ENCODE measurements around the gene IGSF21. TPM values are rescaled to one million over a fixed set of nuclear protein-coding genes. Genes with fewer than 3 reads are reported as not detected.

The IGSF21 gene
- total RNA-seq, 1 donor from 2014 or later, result 4.4 TPM

GRCh38 chr1:18147672-18148071 is 40.1 kb downstream of the IGSF21 start:
- H3K27me3 Mint-ChIP-seq (ENCODE audit: unreplicated experiment), result peaks cover 1% of the 10 kb centered on the region
- TF ChIP-seq CTCF (IDR thresholded peaks at IDR 0.05; ENCODE audit: unreplicated experiment), result no peak
- no peak for DNase-seq (ENCODE audit: low spot score)
- H3K4me1 Mint-ChIP-seq (ENCODE audit: unreplicated experiment), result no peaks in the 10 kb centered on the region
- no peak overlapping the region for H3K27ac Mint-ChIP-seq (ENCODE audit: unreplicated experiment)
- H3K4me3 Mint-ChIP-seq (ENCODE audit: unreplicated experiment), result no peak overlapping the region
- H3K36me3 Mint-ChIP-seq (ENCODE audit: low read depth, unreplicated experiment), result no peaks in the 10 kb centered on the region
- no peaks in the 10 kb centered on the region for H3K9me3 Mint-ChIP-seq (ENCODE audit: unreplicated experiment)

DNA sequence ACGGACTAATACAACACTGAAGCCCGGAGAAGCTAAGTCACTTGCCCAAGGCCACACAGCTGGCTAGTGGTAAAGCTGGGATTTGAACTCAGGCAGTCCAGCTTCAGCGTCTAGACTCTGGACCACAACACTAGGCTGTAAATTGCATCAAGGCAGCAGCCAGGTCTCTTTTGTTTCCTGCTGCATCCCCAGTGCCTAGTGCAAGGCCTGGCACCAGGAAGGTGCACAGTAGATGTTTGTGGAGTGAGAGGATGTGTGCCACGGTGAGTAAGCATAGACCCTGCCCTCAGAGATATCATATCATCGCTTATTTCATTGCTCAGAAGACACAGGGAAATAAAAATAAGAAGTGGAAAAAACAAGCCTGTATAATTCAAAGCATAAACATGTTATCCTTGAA is 40.9 kb downstream of the IGSF21 start:
- no peaks in the 10 kb centered on the region for H3K4me1 Mint-ChIP-seq (ENCODE audit: unreplicated experiment)
- TF ChIP-seq CTCF (IDR thresholded peaks at IDR 0.05; ENCODE audit: unreplicated experiment), result no peak
- H3K9me3 Mint-ChIP-seq (ENCODE audit: unreplicated experiment), result no peaks in the 10 kb centered on the region
- peaks cover 1% of the 10 kb centered on the region for H3K27me3 Mint-ChIP-seq (ENCODE audit: unreplicated experiment)
- no peak overlapping the region for H3K27ac Mint-ChIP-seq (ENCODE audit: unreplicated experiment)
- H3K4me3 Mint-ChIP-seq (ENCODE audit: unreplicated experiment), result no peak overlapping the region
- no peaks in the 10 kb centered on the region for H3K36me3 Mint-ChIP-seq (ENCODE audit: low read depth, unreplicated experiment)
- DNase-seq (ENCODE audit: low spot score), result no peak

DNA sequence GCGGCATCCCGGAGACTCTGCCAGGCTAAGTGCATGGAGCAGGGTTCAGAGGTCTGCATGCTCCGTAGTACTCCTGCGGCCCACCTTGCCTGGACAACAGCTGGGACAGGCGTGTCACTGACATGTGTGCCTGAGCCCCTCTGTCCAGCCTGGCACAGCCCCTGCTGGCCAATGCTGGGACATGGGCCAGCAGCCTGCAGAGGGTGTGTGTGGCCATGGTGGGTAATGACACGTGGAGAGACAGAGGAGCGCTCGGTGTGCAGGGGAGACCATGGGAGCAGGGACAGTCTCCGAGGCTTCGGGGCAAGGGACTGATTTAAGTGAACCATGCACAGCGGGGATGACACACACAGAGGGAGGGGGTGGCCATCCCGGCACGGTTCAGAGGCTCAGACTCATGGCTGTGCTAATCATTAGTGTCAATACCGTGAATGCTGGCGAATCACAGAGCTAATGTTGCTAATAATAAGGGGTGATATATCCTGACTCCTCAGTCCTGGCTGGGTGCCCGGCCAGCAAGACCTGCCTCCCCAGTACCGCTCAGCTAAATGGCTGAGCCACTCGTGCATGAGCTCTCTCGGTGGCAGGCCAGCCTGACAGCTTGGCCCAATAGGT is 41.5 kb downstream of the IGSF21 start:
- no peak overlapping the region for H3K4me3 Mint-ChIP-seq (ENCODE audit: unreplicated experiment)
- DNase-seq (ENCODE audit: low spot score), result no peak
- peak; percentile 38 for TF ChIP-seq CTCF (IDR thresholded peaks at IDR 0.05; ENCODE audit: unreplicated experiment)
- H3K4me1 Mint-ChIP-seq (ENCODE audit: unreplicated experiment), result no peaks in the 10 kb centered on the region
- H3K36me3 Mint-ChIP-seq (ENCODE audit: low read depth, unreplicated experiment), result no peaks in the 10 kb centered on the region
- H3K9me3 Mint-ChIP-seq (ENCODE audit: unreplicated experiment), result no peaks in the 10 kb centered on the region
- no peak overlapping the region for H3K27ac Mint-ChIP-seq (ENCODE audit: unreplicated experiment)
- H3K27me3 Mint-ChIP-seq (ENCODE audit: unreplicated experiment), result no peaks in the 10 kb centered on the region

GRCh38 chr1:18151436-18152122 is 44.0 kb downstream of the IGSF21 start:
- no peak for TF ChIP-seq CTCF (IDR thresholded peaks at IDR 0.05; ENCODE audit: unreplicated experiment)
- Mint-ChIP-seq H3K9me3 (ENCODE audit: unreplicated experiment) (no peaks in the 10 kb centered on the region), H3K4me3 (ENCODE audit: unreplicated experiment) (no peak overlapping the region), H3K4me1 (ENCODE audit: unreplicated experiment) (no peaks in the 10 kb centered on the region), H3K27me3 (ENCODE audit: unreplicated experiment) (no peaks in the 10 kb centered on the region), H3K27ac (ENCODE audit: unreplicated experiment) (no peak overlapping the region), H3K36me3 (ENCODE audit: low read depth, unreplicated experiment) (no peaks in the 10 kb centered on the region)
- no peak for DNase-seq (ENCODE audit: low spot score)
